Measurements from ENCODE around the gene COL6A1.
"Not testable (repeated sequence)": the region's sequence is repeated elsewhere in the genome, so short reads cannot be mapped to it uniquely, and the experiment has no call there.

COL6A1 gene

GRCh38 chr21:45945066-45945867, 36.3 kb upstream of the COL6A1 start:
- DNase-seq, result no peak

DNA sequence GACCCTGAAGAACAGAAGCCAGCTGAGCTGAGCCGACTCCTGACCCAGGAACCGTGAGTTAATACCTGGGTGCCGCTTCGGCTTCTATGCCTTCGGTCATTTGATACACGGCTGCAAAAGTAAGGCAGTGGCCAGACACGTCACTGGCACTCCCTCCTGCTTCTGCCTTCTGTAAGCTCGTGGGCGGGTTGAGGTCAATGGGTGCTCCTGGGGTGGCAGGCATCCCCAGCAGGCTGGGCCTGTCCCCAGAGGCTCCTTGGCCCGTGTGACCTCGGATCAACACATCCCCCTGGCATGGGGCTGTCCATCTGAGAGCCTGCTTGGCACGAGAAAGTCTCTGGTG, 35.7 kb upstream of the COL6A1 start:
- no peak for DNase-seq

DNA sequence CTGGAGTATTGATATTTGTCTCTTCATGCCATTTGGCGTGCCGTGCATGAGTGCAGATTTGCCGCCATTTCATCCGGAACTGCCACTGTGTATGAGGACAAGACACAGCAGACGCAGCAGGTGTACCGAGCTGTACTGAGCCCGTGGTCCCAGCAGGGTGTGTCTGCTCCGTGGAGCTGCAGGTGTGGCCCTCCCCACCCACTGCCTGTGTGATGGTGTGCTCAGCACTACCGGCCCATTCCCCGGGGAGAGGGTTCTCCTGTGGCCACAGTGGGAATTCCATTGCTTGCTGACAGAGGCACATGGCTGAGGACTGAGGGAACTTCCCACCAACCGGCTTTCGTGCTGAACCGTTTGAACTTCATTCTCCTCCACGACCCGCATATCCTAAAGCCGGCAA, 34.3 kb upstream of the COL6A1 start:
- DNase-seq, result no peak

- no peak for DNase-seq
Observed at GRCh38 chr21:45947716-45948255, 33.8 kb upstream of the COL6A1 start.

- no peak for DNase-seq
Observed at GRCh38 chr21:45948576-45949141, 32.9 kb upstream of the COL6A1 start.

GRCh38 chr21:45949928-45950739, 31.4 kb upstream of the COL6A1 start:
- no peak for DNase-seq

DNA sequence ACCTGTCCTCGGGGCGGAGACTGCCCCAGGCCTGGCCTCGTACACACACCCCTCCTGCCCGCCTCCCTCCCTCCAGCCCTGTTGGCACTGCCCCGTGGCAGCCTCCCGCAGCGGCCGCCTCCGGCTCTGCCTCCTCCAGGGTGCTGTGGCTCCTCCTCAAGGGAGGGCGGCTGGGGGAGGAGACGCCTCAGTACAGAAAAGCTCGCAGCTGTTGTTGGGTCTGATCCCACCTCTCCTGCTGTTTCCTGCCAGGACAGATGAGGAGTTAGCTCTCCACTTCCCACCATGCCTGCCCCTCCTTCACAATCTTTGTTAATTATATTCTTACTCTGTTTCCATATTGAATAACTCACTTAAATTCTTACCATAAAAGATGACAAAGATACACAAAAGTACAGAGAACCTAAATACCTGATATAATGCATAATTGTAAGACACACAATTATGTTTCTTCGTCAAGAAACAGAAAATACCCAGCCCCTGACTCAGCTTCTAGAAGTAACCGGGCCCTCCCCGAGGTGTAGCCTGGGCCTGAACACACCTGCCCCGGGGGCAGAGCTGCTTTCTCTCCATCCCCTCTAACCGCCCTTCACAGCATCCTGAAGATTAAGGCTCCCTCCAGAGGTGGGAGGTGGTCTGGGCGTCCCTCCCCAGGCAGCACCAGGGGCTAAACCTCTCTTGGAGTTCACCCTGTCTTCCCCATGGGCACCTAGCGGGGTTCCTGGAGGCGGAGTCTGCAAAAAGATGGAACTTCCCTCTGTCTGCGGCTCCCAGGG, 30.6 kb upstream of the COL6A1 start:
- peak; percentile 28 for DNase-seq

GRCh38 chr21:45951676-45952075, 29.9 kb upstream of the COL6A1 start:
- DNase-seq, result no peak

DNA sequence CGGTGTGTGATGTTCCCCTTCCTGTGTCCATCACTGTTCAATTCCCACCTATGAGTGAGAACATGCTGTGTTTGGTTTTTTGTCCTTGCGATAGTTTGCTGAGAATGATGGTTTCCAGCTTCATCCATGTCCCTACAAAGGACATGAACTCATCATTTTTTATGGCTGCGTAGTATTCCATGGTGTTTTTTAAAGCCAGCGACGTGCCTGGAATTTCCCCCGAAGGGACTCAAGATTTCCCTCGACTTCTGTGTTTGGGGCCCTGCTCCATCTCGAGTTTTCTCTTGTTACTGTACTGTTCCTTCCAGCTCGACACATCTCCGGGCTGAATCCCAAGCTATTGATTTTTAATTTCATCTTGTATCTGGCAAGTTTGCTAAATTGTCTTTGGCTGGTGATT, 29.0 kb upstream of the COL6A1 start:
- not testable (repeated sequence) for DNase-seq

DNA sequence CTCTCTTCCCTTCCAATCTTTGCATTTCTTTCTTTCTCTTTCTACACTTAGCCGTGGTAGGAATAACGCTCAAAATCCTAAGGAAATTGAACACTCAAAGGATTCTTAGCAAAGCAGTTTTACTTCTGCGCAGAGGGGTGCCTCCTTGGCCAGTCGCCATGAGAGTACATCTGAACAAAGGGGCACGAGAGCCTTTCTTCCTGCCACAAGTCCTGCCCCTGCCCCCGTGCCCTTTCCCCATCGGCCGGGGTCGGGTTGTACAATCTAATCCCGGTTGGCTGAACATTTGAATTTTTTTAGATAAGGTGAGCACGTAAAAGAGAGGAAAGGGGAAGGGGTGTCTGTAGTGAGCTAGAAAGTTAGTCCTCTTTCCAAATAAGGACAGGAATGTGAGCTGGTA, 28.6 kb upstream of the COL6A1 start:
- DNase-seq, result no peak

- DNase-seq, result peak; percentile 35
Observed at GRCh38 chr21:45954261-45954660, 27.3 kb upstream of the COL6A1 start.

DNA sequence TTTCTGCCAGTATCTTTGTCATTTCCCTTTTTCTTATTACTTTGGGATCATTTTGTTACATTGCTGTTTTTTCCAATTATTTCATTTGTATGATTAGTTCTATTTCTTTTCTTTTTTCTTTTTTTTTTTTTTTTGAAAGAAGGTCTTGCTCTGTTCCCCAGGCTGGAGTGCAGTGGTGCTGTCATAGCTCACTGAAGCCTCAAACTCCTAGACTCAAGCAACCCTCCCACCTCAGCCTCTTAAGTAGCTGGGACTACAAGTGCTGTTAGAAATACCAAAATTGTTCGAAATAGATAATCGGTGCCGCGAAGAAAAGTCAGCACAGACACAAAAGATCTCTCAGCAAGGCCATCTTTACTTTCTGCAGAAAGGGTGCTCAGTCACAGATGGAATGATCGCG, 26.6 kb upstream of the COL6A1 start:
- DNase-seq, result no peak

DNA sequence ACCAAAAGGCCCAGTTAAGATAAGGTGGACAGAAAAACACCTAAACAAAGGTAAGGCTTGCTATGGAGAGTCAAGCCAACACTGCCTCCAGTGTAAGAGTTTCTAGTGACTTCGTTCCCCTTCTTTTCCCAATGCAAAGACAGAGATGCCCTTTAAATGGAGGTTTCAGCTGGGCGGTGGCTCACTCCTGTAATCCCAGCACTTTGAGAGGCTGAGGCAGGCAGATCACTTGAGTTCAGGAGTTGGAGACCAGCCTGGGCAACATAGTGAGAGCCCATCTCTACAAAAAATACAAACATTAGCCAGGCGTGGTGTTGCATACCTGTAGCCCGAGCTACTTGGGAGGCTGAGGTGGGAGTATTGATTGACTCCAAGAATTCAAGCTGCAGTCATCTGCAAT, 24.0 kb upstream of the COL6A1 start:
- no peak for DNase-seq

- DNase-seq, result peak; percentile 45
Observed at GRCh38 chr21:45957981-45958600, 23.5 kb upstream of the COL6A1 start.

GRCh38 chr21:45959182-45959581, 22.4 kb upstream of the COL6A1 start:
- no peak for DNase-seq

- DNase-seq, result no peak
Observed at GRCh38 chr21:45959779-45960390, 21.7 kb upstream of the COL6A1 start.

DNA sequence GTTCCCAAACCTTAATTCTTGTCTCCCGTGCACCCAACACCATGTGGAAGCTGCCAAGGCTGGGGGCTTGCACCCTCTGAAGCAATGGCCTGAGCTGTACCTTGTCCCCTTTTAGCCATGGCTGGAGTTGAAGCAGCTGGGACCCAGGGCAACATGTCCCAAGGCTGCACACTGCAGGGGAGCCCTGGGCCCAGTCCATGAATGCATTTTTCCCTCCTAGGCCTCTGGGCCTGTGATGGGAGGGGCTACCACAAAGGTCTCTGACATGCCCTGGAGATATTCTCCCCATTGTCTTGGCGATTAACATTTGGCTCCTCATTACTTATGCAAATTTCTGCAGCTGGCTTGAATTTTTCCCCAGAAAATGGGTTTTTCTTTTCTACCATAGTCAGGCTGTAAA, 20.2 kb upstream of the COL6A1 start:
- DNase-seq, result not testable (repeated sequence)

DNA sequence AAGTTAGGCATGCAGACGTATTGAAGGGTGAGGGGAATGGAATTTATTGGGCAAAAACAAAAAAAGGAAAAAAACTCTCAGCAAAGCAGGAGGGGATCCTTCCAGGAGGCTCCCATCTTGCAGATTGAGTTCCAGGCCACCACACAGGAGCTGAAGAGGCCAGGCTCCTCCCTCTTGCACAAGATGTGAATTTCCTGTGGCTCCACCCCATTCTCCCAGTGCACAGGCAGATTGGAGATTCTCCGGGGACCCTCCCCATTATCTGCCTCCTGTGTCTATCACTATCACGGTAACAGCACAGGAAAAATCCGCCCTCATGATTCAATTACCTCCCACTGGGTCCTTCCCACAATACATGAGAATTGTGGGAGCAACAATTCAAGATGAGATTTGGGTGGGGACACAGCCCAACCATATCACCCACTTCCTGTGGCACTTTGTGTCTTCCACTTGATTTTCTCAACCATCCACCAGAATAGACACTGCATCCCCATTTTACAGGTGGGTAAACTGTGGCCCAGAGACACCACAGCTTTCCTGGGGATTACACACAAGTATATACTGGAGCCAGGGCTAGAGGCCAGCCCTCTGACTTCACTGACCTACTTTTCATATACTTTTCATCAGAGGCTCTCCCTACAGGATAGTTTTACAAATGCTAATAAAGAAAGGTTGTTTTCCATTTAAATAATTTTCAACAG, 18.9 kb upstream of the COL6A1 start:
- DNase-seq, result no peak

DNA sequence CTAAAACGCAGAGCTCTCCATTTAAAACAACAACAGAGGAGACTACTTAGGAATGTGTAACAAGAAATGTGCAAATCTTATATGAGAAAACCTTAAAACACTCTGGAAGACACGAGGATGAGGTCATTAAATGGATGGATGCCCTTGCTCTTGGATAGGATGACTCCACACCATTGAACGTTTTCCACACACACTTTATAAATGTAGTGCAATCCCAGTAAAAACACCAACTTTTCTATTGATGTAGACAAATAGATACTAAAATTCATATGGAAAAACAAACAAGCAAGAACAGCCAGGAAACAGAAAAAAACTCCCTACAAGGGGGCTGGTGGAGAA, 18.4 kb upstream of the COL6A1 start:
- DNase-seq, result peak; percentile 30

DNA sequence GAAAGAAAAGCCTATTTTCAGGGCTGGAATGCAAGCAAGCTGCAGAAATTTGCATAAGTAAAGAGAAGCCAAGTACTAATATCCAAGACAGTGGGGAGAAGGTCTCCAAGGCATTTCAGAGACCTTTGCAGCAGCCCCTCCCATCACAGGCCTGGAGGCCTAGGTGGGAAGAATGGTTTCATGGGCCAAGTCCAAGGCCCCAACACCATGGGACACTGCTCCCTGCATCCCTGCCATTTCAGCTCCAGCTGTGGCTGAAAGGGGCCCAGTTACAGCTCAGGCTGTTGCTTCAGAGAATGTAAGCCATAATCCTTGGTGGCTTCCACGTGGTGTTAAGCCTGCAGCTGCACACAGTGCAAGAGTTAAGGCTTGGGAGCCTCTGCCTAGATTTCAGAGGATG, 16.9 kb upstream of the COL6A1 start:
- DNase-seq, result no peak

- no peak for DNase-seq
Observed at GRCh38 chr21:45965084-45965809, 16.3 kb upstream of the COL6A1 start.
